Right atrium auricular region (tissue), 2 donors: Measurements from ENCODE around the gene PRKAG2. TPM values are rescaled to one million over a fixed set of nuclear protein-coding genes. Genes with fewer than 3 reads are reported as not detected.

Experiments
- DNase-seq: peaks from one replicate; pipeline ENCODE4 v3.0.0-alpha.2; 2019; ENCODE audit warnings: low spot score
- H3K27ac ChIP-seq, 2 donors: fragments of 200-600 bp; sonication (generic); 1 replicate in 1 of 2; 2 replicates in 1 of 2; pipeline ENCODE4 v1.5.1; 2016 to 2019
- H3K27me3 ChIP-seq, 2 donors: fragments of 200-600 bp; sonication (generic); one replicate each; pipeline versions ENCODE4 v1.5.1 to v1.6.0; 2017 to 2019
- H3K36me3 ChIP-seq: fragments of 200-600 bp; sonication (generic); one replicate; pipeline ENCODE4 v1.5.1; 2016
- H3K4me1 ChIP-seq, 2 donors: fragments of 200-600 bp; sonication (generic); one replicate each; pipeline versions ENCODE4 v1.5.1 to v1.6.0; 2017 to 2019
- H3K4me3 ChIP-seq, 2 donors: fragments of 200-600 bp; sonication (generic); 1 replicate in 1 of 2; 2 replicates in 1 of 2; pipeline ENCODE4 v1.5.1; 2017 to 2019; ENCODE audit warnings: mild to moderate bottlenecking in 1 of 2, moderate library complexity in 1 of 2
- H3K9me3 ChIP-seq, 2 donors: fragments of 200-600 bp; sonication (generic); one replicate each; pipeline ENCODE4 v1.5.1; 2019
- total RNA-seq, 2 donors: library from RNA; depleted of rRNA; stranded (reverse); fragments of >200 nt; gene quantifications; one replicate each; pipeline ENCODE4 v1.1.0, GENCODE V29; 2016
- TF ChIP-seq, protein P1 (sequence below), 2 donors: fragments of 200-600 bp; sonication (generic); IDR thresholded peaks; one replicate each; pipeline ENCODE4 v1.5.1; 2019; ENCODE audit warnings: antibody characterized with exemption in 2 of 2

Gene PRKAG2
- total RNA-seq, 2 donors from 2014 or later: 133 to 177 TPM

DNA sequence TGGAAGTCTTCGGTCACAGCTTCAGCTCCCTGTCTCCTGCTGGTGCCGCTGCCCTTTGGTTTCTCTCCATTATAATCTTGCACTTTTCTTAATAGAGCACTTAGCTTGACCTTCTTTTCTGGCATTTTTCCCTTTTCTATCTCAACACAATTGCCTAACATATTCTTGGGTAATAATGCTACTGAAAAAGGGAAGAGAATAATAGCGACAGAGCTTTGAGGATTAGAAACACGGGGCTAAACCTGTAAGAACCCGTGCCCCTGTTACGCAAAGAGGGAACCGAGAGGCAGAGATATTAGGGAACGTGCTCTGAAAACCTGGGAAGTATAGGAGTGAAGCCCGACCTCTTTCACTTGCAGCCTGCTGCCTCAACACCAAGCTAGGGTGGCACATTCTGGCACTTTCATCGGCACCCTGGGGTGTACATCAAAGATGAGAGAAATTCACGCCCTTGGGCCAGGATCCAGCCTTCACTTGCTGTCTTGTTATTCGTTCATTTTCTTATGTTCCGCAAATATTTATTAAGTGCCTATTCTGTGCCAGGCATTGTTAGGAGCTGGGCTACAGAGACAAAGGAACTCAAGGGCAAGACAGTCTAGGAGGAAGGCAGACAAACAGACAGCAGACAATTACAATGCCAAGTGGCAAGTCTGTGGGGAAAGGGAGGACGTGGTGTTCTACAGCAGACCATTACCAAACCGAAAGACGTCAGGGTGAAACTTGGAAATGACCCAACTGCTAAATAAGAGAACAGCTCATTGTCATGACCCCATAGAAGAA lies 46.4 kb upstream of the PRKAG2 start:
- TF ChIP-seq, protein P1, sequence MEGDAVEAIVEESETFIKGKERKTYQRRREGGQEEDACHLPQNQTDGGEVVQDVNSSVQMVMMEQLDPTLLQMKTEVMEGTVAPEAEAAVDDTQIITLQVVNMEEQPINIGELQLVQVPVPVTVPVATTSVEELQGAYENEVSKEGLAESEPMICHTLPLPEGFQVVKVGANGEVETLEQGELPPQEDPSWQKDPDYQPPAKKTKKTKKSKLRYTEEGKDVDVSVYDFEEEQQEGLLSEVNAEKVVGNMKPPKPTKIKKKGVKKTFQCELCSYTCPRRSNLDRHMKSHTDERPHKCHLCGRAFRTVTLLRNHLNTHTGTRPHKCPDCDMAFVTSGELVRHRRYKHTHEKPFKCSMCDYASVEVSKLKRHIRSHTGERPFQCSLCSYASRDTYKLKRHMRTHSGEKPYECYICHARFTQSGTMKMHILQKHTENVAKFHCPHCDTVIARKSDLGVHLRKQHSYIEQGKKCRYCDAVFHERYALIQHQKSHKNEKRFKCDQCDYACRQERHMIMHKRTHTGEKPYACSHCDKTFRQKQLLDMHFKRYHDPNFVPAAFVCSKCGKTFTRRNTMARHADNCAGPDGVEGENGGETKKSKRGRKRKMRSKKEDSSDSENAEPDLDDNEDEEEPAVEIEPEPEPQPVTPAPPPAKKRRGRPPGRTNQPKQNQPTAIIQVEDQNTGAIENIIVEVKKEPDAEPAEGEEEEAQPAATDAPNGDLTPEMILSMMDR (IDR thresholded peaks at IDR 0.05): no peak
- Histone ChIP-seq H3K27ac (peak overlapping the region in 1 of 2 donors; percentile 38), H3K27me3 (no peaks in the 10 kb centered on the region), H3K9me3 (no peaks in the 10 kb centered on the region), H3K4me3 (no peak overlapping the region), H3K36me3 (no peaks in the 10 kb centered on the region), H3K4me1 (peaks cover 0 to 13% of the 10 kb centered on the region in 2 donors)
- DNase-seq: peak; percentile 68

GRCh38 chr7:151921451-151921850 lies 44.5 kb upstream of the PRKAG2 start:
- Histone ChIP-seq H3K9me3 (no peaks in the 10 kb centered on the region), H3K36me3 (no peaks in the 10 kb centered on the region), H3K27ac (no peak overlapping the region), H3K4me1 (peaks cover 0 to 16% of the 10 kb centered on the region in 2 donors), H3K4me3 (no peak overlapping the region), H3K27me3 (no peaks in the 10 kb centered on the region)
- TF ChIP-seq, protein P1 (IDR thresholded peaks at IDR 0.05): no peak
- DNase-seq: no peak

- Histone ChIP-seq H3K27ac (no peak overlapping the region), H3K4me1 (peaks cover 0 to 10% of the 10 kb centered on the region in 2 donors)
These were observed 43.6 kb upstream of the PRKAG2 start for GRCh38 chr7:151920488-151920887.

GRCh38 chr7:151919595-151919994 lies 42.7 kb upstream of the PRKAG2 start:
- H3K9me3 ChIP-seq: peaks cover 0 to 6% of the 10 kb centered on the region in 2 donors
- TF ChIP-seq, protein P1 (IDR thresholded peaks at IDR 0.05): no peak
- H3K27ac ChIP-seq: no peak overlapping the region
- no peaks in the 10 kb centered on the region for H3K36me3 ChIP-seq
- H3K4me1 ChIP-seq: peaks cover 0 to 7% of the 10 kb centered on the region in 2 donors
- no peaks in the 10 kb centered on the region for H3K27me3 ChIP-seq
- DNase-seq: no peak
- H3K4me3 ChIP-seq: no peak overlapping the region

More at GRCh38 chr7:151920488-151920887, 43.6 kb upstream of the PRKAG2 start:
- TF ChIP-seq, protein P1 (IDR thresholded peaks at IDR 0.05): no peak
- Histone ChIP-seq H3K9me3 (no peaks in the 10 kb centered on the region), H3K36me3 (no peaks in the 10 kb centered on the region), H3K4me3 (no peak overlapping the region), H3K27me3 (no peaks in the 10 kb centered on the region)
- no peak for DNase-seq

- TF ChIP-seq, protein P1 (IDR thresholded peaks at IDR 0.05): no peak
- no peaks in the 10 kb centered on the region for H3K27me3 ChIP-seq
- no peak overlapping the region for H3K27ac ChIP-seq
- H3K9me3 ChIP-seq: peaks cover 0 to 17% of the 10 kb centered on the region in 2 donors
- H3K4me1 ChIP-seq: peaks cover 0 to 7% of the 10 kb centered on the region in 2 donors
- no peaks in the 10 kb centered on the region for H3K36me3 ChIP-seq
- no peak for DNase-seq
- H3K4me3 ChIP-seq: no peak overlapping the region
These were observed 41.6 kb upstream of the PRKAG2 start for GRCh38 chr7:151918510-151918843.
